H9 (cell line): ENCODE measurements around the gene DNAJC1. TPM values are rescaled to one million over a fixed set of nuclear protein-coding genes. Genes with fewer than 3 reads are reported as not detected.
A peak's percentile ranks its signal among the peaks of the same experiment; 100 is the strongest.

Source experiments
- DNase-seq: peaks from one replicate; pipeline ENCODE4 v3.0.0-alpha.2; 2017
- H2AFZ ChIP-seq: one replicate; pipeline ENCODE4 v1.6.1; 2013; ENCODE audit warnings: mild to moderate bottlenecking, low read length, control low read depth, moderate library complexity
- H2AK5ac ChIP-seq: 2 replicates; pipeline ENCODE4 v1.6.1; 2013; ENCODE audit warnings: low read length, control low read depth, mixed read lengths; ENCODE audit not compliant: insufficient read length
- H2BK120ac ChIP-seq: one replicate; pipeline ENCODE4 v1.6.1; 2013; ENCODE audit warnings: low read depth, mild to moderate bottlenecking, low read length, control low read depth, inconsistent platforms; ENCODE audit not compliant: poor library complexity, severe bottlenecking
- H2BK12ac ChIP-seq: 2 replicates; pipeline ENCODE4 v1.6.1; 2013; ENCODE audit warnings: low read length, control low read depth, mixed read lengths, low read depth; ENCODE audit not compliant: insufficient read length
- H2BK15ac ChIP-seq: 2 replicates; pipeline ENCODE4 v1.6.1; 2013; ENCODE audit warnings: low read depth, low read length, control low read depth
- H2BK20ac ChIP-seq: one replicate; pipeline ENCODE4 v1.6.1; 2013; ENCODE audit warnings: low read depth, mild to moderate bottlenecking, low read length, control low read depth, inconsistent platforms; ENCODE audit not compliant: poor library complexity, severe bottlenecking
- H2BK5ac ChIP-seq: 2 replicates; pipeline ENCODE4 v1.6.1; 2013; ENCODE audit warnings: low read length, control low read depth, mixed read lengths; ENCODE audit not compliant: insufficient read length
- H3K14ac ChIP-seq: 2 replicates; pipeline ENCODE4 v1.6.1; 2013; ENCODE audit warnings: low read length, control low read depth; ENCODE audit not compliant: insufficient read depth
- H3K18ac ChIP-seq: 2 replicates; pipeline ENCODE4 v1.6.1; 2013; ENCODE audit warnings: low read depth, mild to moderate bottlenecking, mixed read lengths, low read length, control low read depth; ENCODE audit not compliant: insufficient read length
- H3K23ac ChIP-seq: 2 replicates; pipeline ENCODE4 v1.6.1; 2013; ENCODE audit warnings: low read length, control low read depth, mixed read lengths, low read depth; ENCODE audit not compliant: insufficient read length
- H3K23me2 ChIP-seq: 2 replicates; pipeline ENCODE4 v1.6.1; 2013; ENCODE audit warnings: low read depth, mild to moderate bottlenecking, mixed read lengths, low read length, control low read depth; ENCODE audit not compliant: insufficient read length, poor library complexity, severe bottlenecking
- H3K27ac ChIP-seq: 2 replicates; pipeline ENCODE4 v1.5.1; 2013; ENCODE audit warnings: low read length, control low read depth, mixed read lengths, low read depth; ENCODE audit not compliant: insufficient read length
- H3K27me3 ChIP-seq: 2 replicates; pipeline ENCODE4 v1.6.1; 2013; ENCODE audit warnings: low read length, control low read depth, inconsistent platforms; ENCODE audit not compliant: insufficient read depth
- H3K4ac ChIP-seq: 2 replicates; pipeline ENCODE4 v1.6.1; 2013; ENCODE audit warnings: low read depth, mild to moderate bottlenecking, control low read depth, inconsistent platforms, low read length, moderate library complexity
- H3K4me1 ChIP-seq: 2 replicates; pipeline ENCODE4 v1.6.1; 2013; ENCODE audit warnings: low read length, control low read depth, inconsistent platforms; ENCODE audit not compliant: insufficient read depth
- H3K4me2 ChIP-seq: 2 replicates; pipeline ENCODE4 v1.6.1; 2013; ENCODE audit warnings: low read length, control low read depth, mixed read lengths; ENCODE audit not compliant: insufficient read length, insufficient read depth
- H3K56ac ChIP-seq: 2 replicates; pipeline ENCODE4 v1.6.1; 2013; ENCODE audit warnings: low read depth, mild to moderate bottlenecking, mixed read lengths, low read length, control low read depth; ENCODE audit not compliant: insufficient read length
- H3K79me1 ChIP-seq: 2 replicates; pipeline ENCODE4 v1.6.1; 2013; ENCODE audit warnings: low read depth, mild to moderate bottlenecking, moderate library complexity, low read length, control low read depth, inconsistent platforms; ENCODE audit not compliant: insufficient read depth, poor library complexity, severe bottlenecking
- H3K79me2 ChIP-seq: 2 replicates; pipeline ENCODE4 v1.6.1; 2013; ENCODE audit warnings: low read length, control low read depth, inconsistent platforms; ENCODE audit not compliant: insufficient read depth
- H3K9ac ChIP-seq: 2 replicates; pipeline ENCODE4 v1.6.1; 2013; ENCODE audit warnings: low read length, control low read depth, mixed read lengths; ENCODE audit not compliant: insufficient read length; ENCODE audit errors: extremely low read depth
- H3K9me3 ChIP-seq: one replicate; pipeline ENCODE4 v1.6.1; 2013; ENCODE audit warnings: low read depth, low read length, inconsistent platforms; ENCODE audit not compliant: control insufficient read depth
- H3T11ph ChIP-seq: one replicate; pipeline ENCODE4 v1.6.1; 2013; ENCODE audit warnings: mild to moderate bottlenecking, low read length, control low read depth, inconsistent platforms
- H4K20me1 ChIP-seq: one replicate; pipeline ENCODE4 v1.6.1; 2013; ENCODE audit not compliant: control insufficient read depth, insufficient read length, insufficient read depth
- H4K5ac ChIP-seq: 2 replicates; pipeline ENCODE4 v1.6.1; 2013; ENCODE audit warnings: low read depth, mild to moderate bottlenecking, mixed read lengths, low read length, control low read depth; ENCODE audit not compliant: insufficient read length
- H4K8ac ChIP-seq: replicated peaks from 2 replicates; pipeline ENCODE4 v1.6.1; 2013; ENCODE audit warnings: low read length, control low read depth, mixed read lengths, low read depth; ENCODE audit not compliant: insufficient read length
- H4K91ac ChIP-seq: 2 replicates; pipeline ENCODE4 v1.6.1; 2013; ENCODE audit warnings: low read depth, mild to moderate bottlenecking, moderate library complexity, mixed read lengths, low read length, control low read depth; ENCODE audit not compliant: insufficient read length
- H3K27ac Mint-ChIP-seq, 3 experiments: 2 replicates in 2 of 3; 3 replicates in 1 of 3; pipeline ENCODE4 v1.8.0; 2020 to 2021; ENCODE audit warnings: mixed read lengths in 3 of 3, mild to moderate bottlenecking in 1 of 3, moderate library complexity in 1 of 3
- H3K27me3 Mint-ChIP-seq: 2 replicates; pipeline ENCODE4 v1.8.0; 2021; ENCODE audit warnings: low read depth, mild to moderate bottlenecking, moderate library complexity, mixed read lengths
- H3K36me3 Mint-ChIP-seq, 3 experiments: 2 replicates in 2 of 3; 3 replicates in 1 of 3; pipeline ENCODE4 v1.8.0; 2020 to 2021; ENCODE audit warnings: low read depth in 3 of 3, mixed read lengths in 3 of 3; ENCODE audit not compliant: insufficient read depth in 1 of 3
- H3K4me1 Mint-ChIP-seq, 2 experiments: 2 replicates each; pipeline ENCODE4 v1.8.0; 2020; ENCODE audit warnings: mixed read lengths in 2 of 2
- H3K4me3 Mint-ChIP-seq, 2 experiments: 2 replicates in 1 of 2; 3 replicates in 1 of 2; pipeline ENCODE4 v1.8.0; 2020 to 2021; ENCODE audit warnings: mild to moderate bottlenecking in 2 of 2, mixed read lengths in 2 of 2, moderate library complexity in 1 of 2
- H3K9me3 Mint-ChIP-seq, 2 experiments: 2 replicates in 1 of 2; 3 replicates in 1 of 2; pipeline ENCODE4 v1.8.0; 2020; ENCODE audit warnings: mild to moderate bottlenecking in 2 of 2, mixed read lengths in 2 of 2, moderate library complexity in 1 of 2
- CTCF ChIP-seq: fragments of 200-600 bp; sonication (generic); conservative IDR thresholded peaks from 3 replicates; pipeline ENCODE4 v1.8.0; 2021; ENCODE audit warnings: antibody characterized with exemption, mild to moderate bottlenecking
- WGBS: extraction: QIAGEN DNeasy Blood & Tissue Kit; methylation state at CpG from one replicate; pipeline ENCODE4 v1.1.7; 2013; ENCODE audit warnings: missing lambda C conversion rate, low lambda C conversion rate, mixed read lengths; ENCODE audit not compliant: insufficient read length; ENCODE audit errors: extremely low coverage; 5-methylcytosine and 5-hydroxymethylcytosine counted together
- long read RNA-seq: library from polyadenylated mRNA; unstranded; transcript quantifications from one replicate; pipeline ENCODE4 v2.0.0, GENCODE V29; 2020
- total RNA-seq: library from RNA; stranded (reverse); gene quantifications from 2 replicates; pipeline ENCODE4 v1.2.1, GENCODE V29; 2021

Gene DNAJC1
- 10.6 and 11.2 TPM in 2 replicates for total RNA-seq
- long read RNA-seq, transcript DNAJC1-202 (12 exons, 2,106 nt), result major isoform, 17 of 34 reads
- long read RNA-seq, partial matches to known transcripts, result 11 of 34 reads
- long read RNA-seq, other reads (novel, unspliced or antisense), result 6 of 34 reads

- no peak within 1 kb of the TSS for H2BK20ac ChIP-seq
- peaks cover 0 to 6% (median 0%) of the 10 kb centered on the region in 3 experiments; a peak in 2 of 7 replicates for H3K36me3 Mint-ChIP-seq
- no peaks in the 10 kb centered on the region for H3K9me3 ChIP-seq
- H4K5ac ChIP-seq, result no peak within 1 kb of the TSS
- no peak within 1 kb of the TSS for H2BK15ac ChIP-seq
- no peak within 1 kb of the TSS for H2AK5ac ChIP-seq
- H3K79me1 ChIP-seq, result no peaks in the 10 kb centered on the region
- no peak within 1 kb of the TSS for H2BK120ac ChIP-seq
- H4K91ac ChIP-seq, result no peak within 1 kb of the TSS
- H4K20me1 ChIP-seq, result no peaks in the 10 kb centered on the region
- WGBS, result no CpG with 5 or more reads among the region's 83 CpGs
- peaks cover 10% of the 10 kb centered on the region for H3K23me2 ChIP-seq
- H4K8ac ChIP-seq, result no peak within 1 kb of the TSS
- no peaks in the 10 kb centered on the region for H3K27me3 ChIP-seq
- 0 out of 2 replicates have a peak, but pooled peaks cover 2% of the 10 kb centered on the region for H3K4me1 ChIP-seq
- no peak within 1 kb of the TSS for H3K18ac ChIP-seq
- peak within 1 kb of the TSS; percentile 16 for H3K9ac ChIP-seq
- no peak for TF ChIP-seq CTCF
- H3K23ac ChIP-seq, result no peak within 1 kb of the TSS
- peaks cover 21 to 23% of the 10 kb centered on the region in 2 experiments for H3K4me1 Mint-ChIP-seq
- H3K4ac ChIP-seq, result no peak within 1 kb of the TSS
- H2AFZ ChIP-seq, result peak within 1 kb of the TSS; percentile 85
- H2BK5ac ChIP-seq, result no peak within 1 kb of the TSS
- H3K14ac ChIP-seq, result peak within 1 kb of the TSS; percentile 65; the same call in 1 of the 2 replicates
- DNase-seq, result peak; percentile 99
- no peak within 1 kb of the TSS for H3T11ph ChIP-seq
- peaks cover 4 to 9% of the 10 kb centered on the region in 2 experiments for H3K9me3 Mint-ChIP-seq
- no peak within 1 kb of the TSS for H3K27ac ChIP-seq
- H2BK12ac ChIP-seq, result no peak within 1 kb of the TSS
- H3K27ac Mint-ChIP-seq, result peak within 1 kb of the TSS in 1 of 3 experiments; percentile 58; a peak in 1 of 7 replicates
- H3K79me2 ChIP-seq, result no peaks in the 10 kb centered on the region
- peak within 1 kb of the TSS; percentile 68 to 84 for H3K4me3 Mint-ChIP-seq
- H3K4me2 ChIP-seq, result peak within 1 kb of the TSS; percentile 91
- peaks cover 15% of the 10 kb centered on the region for H3K27me3 Mint-ChIP-seq
- H3K56ac ChIP-seq, result no peak within 1 kb of the TSS
Measured at GRCh38 chr10:22003177-22003963, at the start of gene DNAJC1. Gene DNAJC1 (minus strand): TSS chr10:22003730. CDS start chr10:22003434, 296 bp downstream.
